CD4-positive, CD25-positive, alpha-beta regulatory T cell (primary cell): Measurements from ENCODE around the gene MRPL20. TPM values are rescaled to one million over a fixed set of nuclear protein-coding genes. Genes with fewer than 3 reads are reported as not detected.

Experiments used
- ATAC-seq, 2 donors: fragments of 150-1000 bp; cut with Tn5 transposase; one replicate each; pipeline ENCODE4 v1.10.0; 2021; ENCODE audit warnings: low read depth in 2 of 2, moderate number of reproducible peaks in 2 of 2, moderate library complexity in 1 of 2
- DNase-seq, 3 donors: peaks; one replicate each; pipeline versions ENCODE4 v3.0.0 to v3.0.0-alpha.2; 2012 to 2022; ENCODE audit warnings: mixed read lengths in 1 of 3
- H3K27ac ChIP-seq: one replicate; pipeline ENCODE4 v1.7.0; 2013; ENCODE audit warnings: mild to moderate bottlenecking, low read length; ENCODE audit not compliant: insufficient read depth, poor library complexity, severe bottlenecking
- H3K27me3 ChIP-seq: one replicate; pipeline ENCODE4 v1.7.0; 2013; ENCODE audit warnings: low read length; ENCODE audit not compliant: control insufficient read depth, insufficient read depth
- H3K36me3 ChIP-seq: one replicate; pipeline ENCODE4 v1.7.0; 2013; ENCODE audit warnings: mild to moderate bottlenecking, low read length, moderate library complexity; ENCODE audit not compliant: control insufficient read depth, insufficient read depth
- H3K4me1 ChIP-seq: 2 replicates; pipeline ENCODE4 v1.7.0; 2013; ENCODE audit warnings: mild to moderate bottlenecking, low read length; ENCODE audit not compliant: insufficient read depth, control insufficient read depth, poor library complexity, severe bottlenecking
- H3K4me3 ChIP-seq: one replicate; pipeline ENCODE4 v1.7.0; 2013; ENCODE audit warnings: low read depth, mild to moderate bottlenecking, low read length, moderate library complexity
- H3K9me3 ChIP-seq, 2 experiments: 1 replicate in 1 of 2; 2 replicates in 1 of 2; pipeline ENCODE4 v1.7.0; 2013; ENCODE audit warnings: low read length in 2 of 2, mild to moderate bottlenecking in 1 of 2, moderate library complexity in 1 of 2; ENCODE audit not compliant: control insufficient read depth in 2 of 2
- H3K27ac Mint-ChIP-seq, 3 donors: one replicate each; pipeline ENCODE4 v1.8.0; 2020 to 2022; ENCODE audit warnings: mild to moderate bottlenecking in 3 of 3, mixed read lengths in 3 of 3, moderate library complexity in 2 of 3
- H3K27me3 Mint-ChIP-seq: one replicate; pipeline ENCODE4 v1.8.0; 2022; ENCODE audit warnings: mild to moderate bottlenecking, mixed read lengths
- H3K36me3 Mint-ChIP-seq: one replicate; pipeline ENCODE4 v1.8.0; 2020; ENCODE audit warnings: mixed read lengths
- H3K4me1 Mint-ChIP-seq, 4 donors: one replicate each; pipeline ENCODE4 v1.8.0; 2020 to 2022; ENCODE audit warnings: mixed read lengths in 4 of 4, mild to moderate bottlenecking in 1 of 4
- H3K4me3 Mint-ChIP-seq, 4 donors: one replicate each; pipeline ENCODE4 v1.8.0; 2020 to 2022; ENCODE audit warnings: mild to moderate bottlenecking in 4 of 4, mixed read lengths in 4 of 4, moderate library complexity in 3 of 4
- H3K9me3 Mint-ChIP-seq, 7 donors: one replicate each; pipeline ENCODE4 v1.8.0; 2020 to 2022; ENCODE audit warnings: mixed read lengths in 7 of 7, mild to moderate bottlenecking in 3 of 7, moderate library complexity in 2 of 7
- polyA plus RNA-seq, 4 donors: library from polyadenylated mRNA; unstranded; fragments of 300-500 nt; fragmentation: Illumina TruSeq; gene quantifications; one replicate each; pipeline ENCODE4 v1.2.3, GENCODE V29; 2021
- total RNA-seq: library from RNA; stranded (reverse); gene quantifications from one replicate; pipeline ENCODE4 v1.2.3, GENCODE V29; 2022

Gene MRPL20
- total and polyA plus RNA-seq, 5 donors from 2014 or later: 83.4 to 188 (median 174) TPM

- peak overlapping the region; percentile 91 to 93 (median 93) for H3K27ac Mint-ChIP-seq
- DNase-seq: no peak
Measured at GRCh38 chr1:1398677-1399186, 8.4 kb downstream of the MRPL20 start.

GRCh38 chr1:1397839-1398523 is 9.1 kb downstream of the MRPL20 start:
- Histone ChIP-seq H3K27ac (peak overlapping the region; percentile 83), H3K27me3 (no peaks in the 10 kb centered on the region), H3K4me1 (peaks cover 30% of the 10 kb centered on the region), H3K36me3 (peaks cover 58% of the 10 kb centered on the region), H3K4me3 (peak overlapping the region; percentile 88), H3K9me3 (no peaks in the 10 kb centered on the region)
- no peak for ATAC-seq
- peaks cover 30% of the 10 kb centered on the region for H3K36me3 Mint-ChIP-seq
- DNase-seq: no peak
- peaks cover 0 to 66% (median 25%) of the 10 kb centered on the region in 4 donors for H3K4me1 Mint-ChIP-seq
- H3K4me3 Mint-ChIP-seq: peak overlapping the region; percentile 89 to 100 (median 94)
- H3K27me3 Mint-ChIP-seq: no peaks in the 10 kb centered on the region
- peak overlapping the region; percentile 91 to 93 (median 93) for H3K27ac Mint-ChIP-seq
- no peaks in the 10 kb centered on the region for H3K9me3 Mint-ChIP-seq

More at GRCh38 chr1:1398677-1399186, 8.4 kb downstream of the MRPL20 start:
- Mint-ChIP-seq H3K4me3 (peak overlapping the region; percentile 92 to 100 (median 94)), H3K27me3 (no peaks in the 10 kb centered on the region), H3K9me3 (no peaks in the 10 kb centered on the region), H3K36me3 (peaks cover 30% of the 10 kb centered on the region), H3K4me1 (peaks cover 0 to 69% (median 28%) of the 10 kb centered on the region in 4 donors)
- peaks cover 55% of the 10 kb centered on the region for H3K36me3 ChIP-seq
- H3K4me1 ChIP-seq: peaks cover 30% of the 10 kb centered on the region
- peak overlapping the region; percentile 88 for H3K4me3 ChIP-seq
- H3K27ac ChIP-seq: peak overlapping the region; percentile 83
- no peaks in the 10 kb centered on the region for H3K27me3 ChIP-seq
- ATAC-seq: no peak
- H3K9me3 ChIP-seq: no peaks in the 10 kb centered on the region

- peaks cover 0 to 55% (median 22%) of the 10 kb centered on the region in 4 donors for H3K4me1 Mint-ChIP-seq
- peak overlapping the region in 1 of 3 donors; percentile 17 for H3K27ac Mint-ChIP-seq
Measured at GRCh38 chr1:1395166-1395565, 11.9 kb downstream of the MRPL20 start.

GRCh38 chr1:1394116-1394515 is 13.0 kb downstream of the MRPL20 start:
- DNase-seq: no peak
- Mint-ChIP-seq H3K27ac (no peak overlapping the region), H3K36me3 (peaks cover 48% of the 10 kb centered on the region), H3K9me3 (no peaks in the 10 kb centered on the region), H3K4me1 (peaks cover 0 to 45% (median 19%) of the 10 kb centered on the region in 4 donors), H3K27me3 (no peaks in the 10 kb centered on the region), H3K4me3 (peak overlapping the region in 1 of 4 donors; percentile 58)
- peaks cover 79% of the 10 kb centered on the region for H3K36me3 ChIP-seq
- H3K9me3 ChIP-seq: no peaks in the 10 kb centered on the region
- H3K27ac ChIP-seq: no peak overlapping the region
- H3K27me3 ChIP-seq: no peaks in the 10 kb centered on the region
- peaks cover 17% of the 10 kb centered on the region for H3K4me1 ChIP-seq
- no peak overlapping the region for H3K4me3 ChIP-seq
- no peak for ATAC-seq

More at GRCh38 chr1:1395166-1395565, 11.9 kb downstream of the MRPL20 start:
- DNase-seq (no peak), ATAC-seq (no peak)
- H3K27me3 ChIP-seq: no peaks in the 10 kb centered on the region
- H3K27ac ChIP-seq: no peak overlapping the region
- H3K4me3 Mint-ChIP-seq: peak overlapping the region in 3 of 4 donors; percentile 77 to 82 (median 78)
- H3K27me3 Mint-ChIP-seq: no peaks in the 10 kb centered on the region
- H3K36me3 Mint-ChIP-seq: peaks cover 43% of the 10 kb centered on the region
- no peak overlapping the region for H3K4me3 ChIP-seq
- H3K36me3 ChIP-seq: peaks cover 70% of the 10 kb centered on the region
- no peaks in the 10 kb centered on the region for H3K9me3 ChIP-seq
- peaks cover 24% of the 10 kb centered on the region for H3K4me1 ChIP-seq
- H3K9me3 Mint-ChIP-seq: no peaks in the 10 kb centered on the region

DNA sequence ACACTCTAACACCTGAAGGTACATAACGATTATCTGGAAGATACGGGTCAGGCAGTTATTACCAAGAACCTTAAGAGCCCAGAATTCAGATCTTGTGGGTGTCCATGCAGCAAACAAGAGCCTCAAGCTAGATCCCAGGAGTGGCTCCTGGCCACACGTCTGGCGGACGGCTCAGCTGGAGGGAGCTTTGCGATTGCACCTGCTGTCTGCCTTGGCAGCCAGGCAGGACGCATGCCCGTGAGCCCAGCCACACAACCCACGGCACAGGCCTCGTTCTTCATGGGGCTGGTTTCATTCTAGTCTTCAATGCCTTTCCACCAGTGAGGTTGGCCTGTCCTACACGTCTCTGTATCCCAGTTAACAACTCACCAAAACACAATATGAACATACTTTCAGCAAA is 13.7 kb downstream of the MRPL20 start:
- no peak for DNase-seq
- H3K27me3 ChIP-seq: no peaks in the 10 kb centered on the region
- H3K4me3 ChIP-seq: no peak overlapping the region
- Mint-ChIP-seq H3K4me3 (peak overlapping the region in 1 of 4 donors; percentile 58), H3K4me1 (peaks cover 0 to 45% (median 19%) of the 10 kb centered on the region in 4 donors), H3K9me3 (no peaks in the 10 kb centered on the region), H3K36me3 (peaks cover 50% of the 10 kb centered on the region), H3K27ac (peak overlapping the region in 1 of 3 donors; percentile 56), H3K27me3 (no peaks in the 10 kb centered on the region)
- H3K27ac ChIP-seq: no peak overlapping the region
- H3K36me3 ChIP-seq: peaks cover 82% of the 10 kb centered on the region
- ATAC-seq: no peak
- peaks cover 14% of the 10 kb centered on the region for H3K4me1 ChIP-seq
- no peaks in the 10 kb centered on the region for H3K9me3 ChIP-seq

DNA sequence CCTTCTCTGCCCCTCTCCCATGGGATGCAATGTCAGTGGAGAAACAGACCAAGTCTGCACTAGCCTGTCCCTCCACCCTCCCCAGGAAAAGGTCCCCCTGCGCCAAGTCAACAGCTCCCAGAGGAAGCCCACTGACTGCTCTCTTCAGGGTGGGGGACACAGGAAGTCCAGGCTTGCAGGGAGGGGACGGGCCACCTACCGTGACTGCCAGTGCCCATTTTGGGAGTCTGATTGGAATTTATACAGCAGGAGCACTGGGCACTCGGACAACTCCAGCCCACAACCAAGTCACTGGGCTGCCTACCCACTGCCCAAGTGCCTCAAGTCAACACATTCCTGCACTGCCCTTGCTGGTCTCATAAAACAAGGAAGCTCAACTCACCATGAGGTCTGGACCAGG is 14.1 kb downstream of the MRPL20 start:
- peaks cover 0 to 40% (median 16%) of the 10 kb centered on the region in 4 donors for H3K4me1 Mint-ChIP-seq
- no peak for DNase-seq
- no peaks in the 10 kb centered on the region for H3K9me3 ChIP-seq

DNA sequence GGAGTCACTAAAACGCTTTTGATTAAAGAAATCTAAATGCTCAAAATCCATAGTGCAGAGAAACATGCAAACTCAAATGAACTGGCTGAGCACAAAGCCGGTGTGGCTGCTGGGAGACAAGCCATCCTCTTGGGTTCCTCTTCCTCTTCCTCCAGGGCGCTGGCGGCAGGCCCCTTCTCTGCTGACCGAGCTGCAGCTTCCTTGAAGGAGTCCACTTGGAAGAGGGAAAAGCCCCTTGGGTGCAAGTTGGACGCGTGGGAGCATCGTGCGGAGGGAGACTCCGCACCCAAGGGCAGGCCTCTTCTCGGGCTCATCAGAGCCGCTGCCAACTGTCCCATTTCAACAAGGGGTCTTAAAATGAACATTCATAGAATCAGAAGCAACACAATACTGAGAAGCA is 15.9 kb downstream of the MRPL20 start:
- H3K4me3 ChIP-seq: no peak overlapping the region
- H3K36me3 ChIP-seq: peaks cover 91% of the 10 kb centered on the region
- ATAC-seq (no peak), DNase-seq (no peak)
- Mint-ChIP-seq H3K27me3 (no peaks in the 10 kb centered on the region), H3K4me1 (peaks cover 0 to 29% (median 12%) of the 10 kb centered on the region in 4 donors), H3K4me3 (no peak overlapping the region), H3K27ac (peak overlapping the region in 1 of 3 donors; percentile 18), H3K36me3 (peaks cover 64% of the 10 kb centered on the region), H3K9me3 (no peaks in the 10 kb centered on the region)
- H3K4me1 ChIP-seq: no peaks in the 10 kb centered on the region
- H3K9me3 ChIP-seq: no peaks in the 10 kb centered on the region
- no peaks in the 10 kb centered on the region for H3K27me3 ChIP-seq
- no peak overlapping the region for H3K27ac ChIP-seq

More for the DNA sequence above, 14.1 kb downstream of the MRPL20 start:
- H3K27me3 Mint-ChIP-seq: no peaks in the 10 kb centered on the region
- no peak for ATAC-seq
- Histone ChIP-seq H3K4me3 (no peak overlapping the region), H3K27ac (no peak overlapping the region), H3K36me3 (peaks cover 86% of the 10 kb centered on the region), H3K4me1 (peaks cover 10% of the 10 kb centered on the region), H3K27me3 (no peaks in the 10 kb centered on the region)
- no peak overlapping the region for H3K4me3 Mint-ChIP-seq
- peak overlapping the region in 1 of 3 donors; percentile 56 for H3K27ac Mint-ChIP-seq
- no peaks in the 10 kb centered on the region for H3K9me3 Mint-ChIP-seq
- H3K36me3 Mint-ChIP-seq: peaks cover 55% of the 10 kb centered on the region
